Measurements from ENCODE around the gene KARS1.

KARS1 gene

GRCh38 chr16:75647492-75648264, at the start of gene KARS1, which contains the start of gene TERF2IP:
Gene KARS1, minus strand, starts transcription at chr16:75647665. Its CDS starts 26 bp downstream, at chr16:75647639.
Gene TERF2IP, plus strand, starts transcription at chr16:75647773. Its CDS starts 110 bp downstream, at chr16:75647883.
- DNase-seq, result peak; percentile 91 to 93

GRCh38 chr16:75695708-75696107, 48.2 kb upstream of the KARS1 start:
- DNase-seq, result no peak

GRCh38 chr16:75687361-75687760, 39.9 kb upstream of the KARS1 start:
- no peak for DNase-seq

GRCh38 chr16:75682308-75682707, 34.8 kb upstream of the KARS1 start:
- DNase-seq, result no peak

GRCh38 chr16:75679366-75679765, 31.9 kb upstream of the KARS1 start:
- no peak for DNase-seq

- DNase-seq, result no peak
Observed at GRCh38 chr16:75676909-75677308, 29.4 kb upstream of the KARS1 start, which contains the start of gene CPHXL2. Gene CPHXL2, minus strand, starts transcription at chr16:75677009. Its CDS starts 10 bp downstream, at chr16:75676999.

- DNase-seq, result no peak
Observed at GRCh38 chr16:75667503-75667902, 20.0 kb upstream of the KARS1 start.

GRCh38 chr16:75660726-75661302, 13.3 kb upstream of the KARS1 start:
- no peak for DNase-seq

- no peak for DNase-seq
Observed at GRCh38 chr16:75660321-75660720, 12.9 kb upstream of the KARS1 start.

GRCh38 chr16:75658175-75658574, 10.7 kb upstream of the KARS1 start:
- no peak for DNase-seq

- DNase-seq, result no peak
Observed at GRCh38 chr16:75653922-75654321, 6.5 kb upstream of the KARS1 start.

GRCh38 chr16:75648265-75649076, 1.0 kb upstream of the KARS1 start:
- peak; percentile 86 to 88 for DNase-seq

- no peak for DNase-seq
Observed at GRCh38 chr16:75647112-75647491, 363 bp downstream of the KARS1 start.

GRCh38 chr16:75644240-75645012, 3.0 kb downstream of the KARS1 start:
- no peak for DNase-seq

- DNase-seq, result no peak
Observed at GRCh38 chr16:75640598-75640997, 6.9 kb downstream of the KARS1 start.

GRCh38 chr16:75635036-75635435, 12.4 kb downstream of the KARS1 start:
- DNase-seq, result no peak

- DNase-seq, result no peak
Observed at GRCh38 chr16:75632857-75633256, 14.6 kb downstream of the KARS1 start.

- DNase-seq, result no peak
Observed at GRCh38 chr16:75630052-75630451, 17.4 kb downstream of the KARS1 start.

- no peak for DNase-seq
Observed at GRCh38 chr16:75629132-75629531, 18.3 kb downstream of the KARS1 start.

GRCh38 chr16:75628351-75628750, 19.1 kb downstream of the KARS1 start:
- no peak for DNase-seq

- no peak for DNase-seq
Observed at GRCh38 chr16:75627851-75628250, 19.6 kb downstream of the KARS1 start.

- DNase-seq, result no peak
Observed at GRCh38 chr16:75626806-75627205, 20.7 kb downstream of the KARS1 start.

- no peak for DNase-seq
Observed at GRCh38 chr16:75624921-75625334, 22.5 kb downstream of the KARS1 start.
